GM12872 (cell line): ENCODE results near the gene THRAP3.

Source experiments
- CTCF ChIP-seq: IDR thresholded peaks from 3 replicates; pipeline ENCODE4 v1.5.1; 2011; ENCODE audit warnings: low read depth, mild to moderate bottlenecking, low read length, moderate library complexity; ENCODE audit not compliant: insufficient read depth

Gene THRAP3

GRCh38 chr1:36203554-36204346 is 20.5 kb upstream of the THRAP3 start:
- TF ChIP-seq CTCF, result no peak

GRCh38 chr1:36204347-36204909 is 19.8 kb upstream of the THRAP3 start:
- no peak for TF ChIP-seq CTCF

GRCh38 chr1:36206323-36206858 is 17.9 kb upstream of the THRAP3 start:
- TF ChIP-seq CTCF, result no peak

- no peak for TF ChIP-seq CTCF
These were observed 16.9 kb upstream of the THRAP3 start for GRCh38 chr1:36207339-36207738.

- no peak for TF ChIP-seq CTCF
These were observed 15.1 kb upstream of the THRAP3 start for GRCh38 chr1:36208978-36209703.

- no peak for TF ChIP-seq CTCF
These were observed 12.9 kb upstream of the THRAP3 start for GRCh38 chr1:36211307-36211706.

GRCh38 chr1:36211841-36212240 is 12.4 kb upstream of the THRAP3 start:
- TF ChIP-seq CTCF, result no peak
